ENCODE measurements around the gene LRRC47.

The LRRC47 gene

GRCh38 chr1:3788756-3789420 lies 7.4 kb downstream of the LRRC47 start:
- Histone ChIP-seq H3K4me3 (no peak overlapping the region), H3K27ac (no peak overlapping the region)

GRCh38 chr1:3787745-3788605 lies 8.3 kb downstream of the LRRC47 start:
- peak overlapping the region in 2 of 21 experiments; percentile 29 to 37 for H3K27ac ChIP-seq
- H3K4me3 ChIP-seq, result no peak overlapping the region

- Histone ChIP-seq H3K4me3 (no peak overlapping the region), H3K27ac (no peak overlapping the region)
These were observed 9.0 kb downstream of the LRRC47 start for GRCh38 chr1:3787349-3787715.

GRCh38 chr1:3786468-3787348 lies 9.6 kb downstream of the LRRC47 start:
- no peak overlapping the region for H3K27ac ChIP-seq
- H3K4me3 ChIP-seq, result no peak overlapping the region

DNA sequence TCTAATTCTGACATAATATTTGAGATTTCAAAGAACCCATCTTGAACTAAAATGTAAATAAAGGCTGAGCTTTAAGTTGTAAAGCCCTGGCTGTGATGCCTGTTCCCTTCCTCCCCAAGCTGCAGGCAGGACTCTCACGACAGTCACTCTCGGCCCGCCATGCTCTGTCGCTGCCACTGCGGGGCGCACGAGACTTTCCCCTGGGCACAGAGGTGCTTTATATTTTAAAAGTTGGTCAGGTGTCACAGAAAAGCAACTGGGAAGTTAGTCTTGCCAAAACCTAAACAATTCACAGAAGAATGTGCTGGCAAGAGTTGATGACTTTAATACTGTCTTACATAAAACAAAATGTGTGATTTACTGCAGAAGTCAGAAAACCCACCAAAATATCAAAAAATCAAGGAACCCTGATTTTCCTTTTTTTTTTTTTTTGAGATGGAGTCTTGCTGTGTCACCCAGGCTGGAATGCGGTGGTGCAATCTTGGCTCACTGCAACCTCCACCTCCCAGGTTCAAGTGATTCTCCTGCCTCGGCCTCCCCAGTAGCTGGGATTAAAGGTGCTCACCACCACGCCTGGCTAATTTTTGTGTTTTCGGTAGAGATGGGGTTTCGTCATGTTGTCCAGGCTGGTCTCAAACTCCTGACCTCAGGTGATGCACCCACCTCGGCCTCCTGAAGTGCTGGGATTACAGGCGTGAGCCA lies 10.7 kb downstream of the LRRC47 start:
- no peak overlapping the region for H3K4me3 ChIP-seq
- H3K27ac ChIP-seq, result no peak overlapping the region

DNA sequence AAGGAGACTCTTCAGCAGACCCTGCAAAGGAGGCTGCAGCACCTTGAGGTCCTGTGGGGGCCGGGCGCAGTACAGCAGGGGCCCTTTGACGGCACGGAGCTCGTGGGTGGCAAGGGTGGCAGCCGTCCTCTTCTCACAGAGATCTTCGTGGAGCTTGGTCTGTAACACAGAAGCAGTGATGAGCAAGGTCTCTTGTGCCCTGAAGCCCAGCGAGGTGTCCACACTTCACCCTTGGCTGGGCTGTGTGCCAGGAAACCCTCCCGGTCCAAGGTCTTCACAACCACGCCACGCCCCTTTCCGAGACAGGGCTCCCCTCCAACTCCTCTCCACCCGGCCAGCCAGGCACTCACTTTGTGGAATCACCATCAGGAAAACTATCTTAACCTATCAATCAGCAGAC lies 11.3 kb downstream of the LRRC47 start:
- Histone ChIP-seq H3K4me3 (no peak overlapping the region), H3K27ac (no peak overlapping the region)

DNA sequence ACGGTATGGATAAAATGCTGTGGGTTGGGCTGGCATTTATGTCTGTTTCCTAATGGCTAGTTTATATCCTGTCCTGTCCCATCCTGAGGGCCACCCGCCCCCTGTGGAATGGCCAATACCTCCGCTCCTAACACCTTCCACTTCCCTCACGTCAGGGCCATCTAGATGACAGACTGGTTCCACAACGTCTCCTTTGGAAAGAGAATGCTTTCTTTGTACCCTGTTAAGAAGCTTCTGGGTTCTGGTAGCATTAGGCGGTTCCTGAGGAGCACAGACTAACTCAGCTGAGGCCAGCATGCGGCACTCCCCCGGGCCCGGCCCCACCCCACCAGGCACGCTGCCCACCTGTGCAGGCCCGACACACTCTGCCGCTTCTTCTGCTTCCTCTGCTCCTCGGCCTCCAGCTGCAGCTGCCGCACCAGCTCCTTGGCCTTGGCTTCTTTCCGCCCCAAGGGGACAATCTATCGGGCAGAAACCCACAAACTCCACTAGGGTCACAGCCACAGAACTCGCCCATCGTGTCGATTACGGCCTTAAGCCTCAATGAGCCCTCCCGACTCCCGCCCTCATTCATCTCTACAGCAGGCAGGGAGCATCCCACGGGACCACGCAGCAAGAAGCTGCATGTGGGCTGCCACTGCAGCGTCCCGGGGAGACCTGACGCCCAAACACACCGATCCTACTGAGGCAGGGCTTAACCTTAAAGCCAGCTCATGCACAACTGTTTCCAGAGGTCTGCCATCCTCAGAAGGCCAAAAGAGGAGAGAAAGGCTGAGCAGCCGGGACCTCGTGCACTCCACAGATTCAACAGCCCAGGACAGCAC lies 12.4 kb downstream of the LRRC47 start:
- H3K27ac ChIP-seq, result no peak overlapping the region
- no peak overlapping the region for H3K4me3 ChIP-seq

- no peak overlapping the region for H3K27ac ChIP-seq
These were observed 15.4 kb downstream of the LRRC47 start for GRCh38 chr1:3780901-3781300.

GRCh38 chr1:3779912-3780416 lies 16.3 kb downstream of the LRRC47 start:
- no peak overlapping the region for H3K27ac ChIP-seq
- H3K4me3 ChIP-seq, result no peak overlapping the region

More at GRCh38 chr1:3780901-3781300, 15.4 kb downstream of the LRRC47 start:
- no peak overlapping the region for H3K4me3 ChIP-seq

DNA sequence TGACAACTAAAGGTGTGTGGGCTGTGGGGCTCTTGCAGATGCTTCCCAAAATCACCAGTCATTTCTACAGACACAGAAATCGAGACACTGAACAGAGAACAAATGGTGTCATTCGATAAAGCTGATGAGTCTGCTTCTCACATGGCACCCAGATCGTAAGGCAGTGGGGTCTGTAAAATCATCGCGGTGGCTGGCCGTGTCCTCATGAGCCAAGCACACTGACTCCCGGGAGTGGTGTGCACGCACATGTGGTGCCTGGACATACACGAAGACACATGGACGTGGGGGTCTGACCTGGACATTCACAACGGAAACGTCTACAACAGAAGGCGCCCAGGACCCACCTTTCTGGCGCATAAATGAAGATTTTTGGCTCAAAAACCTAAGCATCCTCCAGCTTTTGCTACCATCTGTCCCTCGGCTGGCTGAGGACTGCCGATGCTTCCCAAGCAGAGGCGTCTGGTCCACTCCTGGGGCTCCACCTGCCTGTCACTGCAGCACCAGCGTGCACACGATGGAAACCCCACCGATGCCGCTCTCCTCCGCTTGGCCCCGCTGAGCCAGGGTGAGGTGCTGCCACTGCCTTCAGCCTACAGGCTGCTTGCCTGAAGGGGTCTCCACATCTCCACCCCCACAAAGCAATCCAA lies 16.9 kb downstream of the LRRC47 start:
- H3K4me3 ChIP-seq, result no peak overlapping the region
- no peak overlapping the region for H3K27ac ChIP-seq

GRCh38 chr1:3778590-3779264 lies 17.6 kb downstream of the LRRC47 start:
- no peak overlapping the region for H3K4me3 ChIP-seq
- H3K27ac ChIP-seq, result no peak overlapping the region

GRCh38 chr1:3777647-3778589 lies 18.4 kb downstream of the LRRC47 start:
- peak overlapping the region in 1 of 21 experiments; percentile 42 for H3K27ac ChIP-seq
- H3K4me3 ChIP-seq, result no peak overlapping the region

GRCh38 chr1:3777078-3777547 lies 19.2 kb downstream of the LRRC47 start:
- Histone ChIP-seq H3K27ac (peak overlapping the region in 1 of 21 experiments; percentile 42), H3K4me3 (no peak overlapping the region)

DNA sequence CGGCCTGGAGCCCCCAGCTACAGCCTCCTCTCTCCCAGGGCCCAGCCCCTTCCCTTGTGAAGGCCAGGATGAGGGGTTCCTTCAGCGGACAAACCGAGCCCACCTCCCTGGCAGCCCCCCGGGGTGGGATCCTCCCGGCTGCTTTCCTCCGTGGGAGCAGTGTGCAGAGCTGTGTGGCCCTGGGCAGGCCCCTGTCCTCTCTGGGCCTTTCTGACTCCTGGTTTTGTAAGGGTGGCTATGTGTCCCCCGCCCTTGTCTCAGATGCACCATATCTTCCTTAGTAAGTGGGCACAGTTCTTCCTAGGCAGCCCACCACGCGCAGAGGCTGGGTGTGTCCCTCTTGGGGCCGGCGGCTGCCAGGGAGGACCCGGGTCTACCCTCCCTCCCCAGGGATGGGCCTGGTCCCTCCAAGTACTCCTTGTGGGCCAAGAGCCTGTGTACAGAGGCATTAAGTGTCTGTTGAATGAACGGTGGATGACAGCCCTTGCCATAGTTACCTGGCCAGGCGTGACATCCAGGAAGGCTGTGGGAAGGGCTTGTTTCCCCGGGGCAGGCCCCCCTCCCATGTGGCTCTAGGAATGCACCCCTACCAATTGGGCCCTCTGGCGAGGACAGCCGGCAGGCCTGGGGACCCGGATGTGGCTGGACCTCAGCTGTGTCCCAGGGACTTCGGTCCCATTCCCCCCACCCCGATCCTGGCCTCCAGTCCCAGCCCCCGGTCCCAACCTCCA lies 19.9 kb downstream of the LRRC47 start:
- no peak overlapping the region for H3K4me3 ChIP-seq
- H3K27ac ChIP-seq, result no peak overlapping the region

- Histone ChIP-seq H3K4me3 (no peak overlapping the region), H3K27ac (no peak overlapping the region)
These were observed 20.6 kb downstream of the LRRC47 start for GRCh38 chr1:3775490-3776230.

Measured in skin epidermis (tissue), 12 donors.